GM12878 (cell line): ENCODE measurements around the gene FRMD8. TPM values are rescaled to one million over a fixed set of nuclear protein-coding genes. Genes with fewer than 3 reads are reported as not detected.

Source experiments
- ATF3 ChIP-seq: IDR thresholded peaks from 2 replicates; pipeline ENCODE4 v1.6.1; 2011; ENCODE audit warnings: low read depth, mild to moderate bottlenecking, low read length, moderate library complexity, borderline replicate concordance; ENCODE audit errors: extremely low read depth
- BCL11A ChIP-seq: IDR thresholded peaks from 2 replicates; pipeline ENCODE4 v1.6.1; 2011; ENCODE audit warnings: low read depth, low read length
- CTCF ChIP-seq, 3 experiments: IDR thresholded peaks in 2 of 3; conservative IDR thresholded peaks in 1 of 3; 2 replicates each; pipeline ENCODE4 v1.5.1; 2011; ENCODE audit warnings: low read depth in 3 of 3, low read length in 3 of 3, mild to moderate bottlenecking in 3 of 3, control low read depth in 2 of 3, moderate library complexity in 2 of 3, inconsistent platforms in 1 of 3, mixed read lengths in 1 of 3; ENCODE audit not compliant: control insufficient read depth in 2 of 3, insufficient read depth in 1 of 3; ENCODE audit errors: extremely low read depth in 1 of 3
- E2F8 ChIP-seq: fragments of 450-650 bp; IDR thresholded peaks from 2 replicates; pipeline ENCODE4 v1.6.1; 2018; ENCODE audit warnings: mild to moderate bottlenecking, low read depth, moderate library complexity; ENCODE audit not compliant: partially characterized antibody
- PAX5 ChIP-seq: IDR thresholded peaks from 2 replicates; pipeline ENCODE4 v1.6.1; 2011; ENCODE audit warnings: low read depth, low read length, borderline replicate concordance
- PBX3 ChIP-seq: IDR thresholded peaks from 2 replicates; pipeline ENCODE4 v1.6.1; 2011; ENCODE audit warnings: mild to moderate bottlenecking, low read depth, low read length, moderate library complexity; ENCODE audit not compliant: insufficient replicate concordance
- POU2F2 ChIP-seq: IDR thresholded peaks from 3 replicates; pipeline ENCODE4 v1.6.1; 2011; ENCODE audit warnings: low read depth, mild to moderate bottlenecking, low read length, borderline replicate concordance
- RAD51 ChIP-seq: fragments of 450-650 bp; IDR thresholded peaks from 2 replicates; pipeline ENCODE4 v1.6.1; 2016; ENCODE audit warnings: moderate library complexity, mild to moderate bottlenecking, inconsistent platforms
- RELB ChIP-seq: fragments of 450-650 bp; IDR thresholded peaks from 2 replicates; pipeline ENCODE4 v1.6.1; 2017; ENCODE audit warnings: low read depth, mild to moderate bottlenecking, moderate library complexity
- ZNF687 ChIP-seq: fragments of 450-650 bp; IDR thresholded peaks from 2 replicates; pipeline ENCODE4 v1.6.1; 2017; ENCODE audit warnings: mild to moderate bottlenecking, moderate library complexity
- polyA plus RNA-seq, 11 experiments: library from polyadenylated mRNA; depleted of rRNA in 4 of 11; unstranded in 6 of 11; stranded (reverse) in 5 of 11; fragments of >200 nt; fragmentation: Nextera tagmentation in 4 of 11; fragmentation: Illumina TruSeq in 1 of 11; extraction: Ambion mirVana in 4 of 11; extraction: Trizol in 1 of 11; gene quantifications; 1 replicate in 1 of 11; 2 replicates in 10 of 11; pipeline versions ENCODE4 v1.2.1 to v1.2.3, GENCODE V29; 2011 to 2016; ENCODE audit warnings: inconsistent platforms in 2 of 11, missing spikeins in 2 of 11, low read depth in 1 of 11
- total RNA-seq, 4 experiments: library from RNA; depleted of rRNA in 3 of 4; stranded (reverse); fragments of >200 nt in 3 of 4; fragmentation: Illumina TruSeq in 1 of 4; extraction: Trizol in 1 of 4; gene quantifications; 2 replicates each; pipeline versions ENCODE4 v1.2.1 to v1.2.3, GENCODE V29; 2013 to 2021

Gene FRMD8
- total and polyA plus RNA-seq, 10 of the 15 experiments (the other 5 are each of a cell fraction or from before 2014, with no cell fraction given) = 8.3 to 69.4 (median 28.0) TPM

GRCh38 chr11:65427691-65428577, 41.5 kb downstream of the FRMD8 start (continued):
- TF ChIP-seq ZNF687 = 0 out of 2 replicates have a peak, but pooled peaks have one; percentile 24
- peak; percentile 69 for TF ChIP-seq POU2F2
- peak; percentile 21; the same call in 1 of the 2 replicates for TF ChIP-seq BCL11A
- 0 out of 2 replicates have a peak, but pooled peaks have one; percentile 16 for TF ChIP-seq RELB
- TF ChIP-seq PBX3 = peak; percentile 3
- TF ChIP-seq PAX5 = peak; percentile 2; the same call in 1 of the 2 replicates
- TF ChIP-seq CTCF (IDR thresholded peaks at IDR 0.05 in 2 of 3, conservative IDR thresholded peaks at IDR 0.05 in 1 of 3; ENCODE audit: control insufficient read depth in 2 of 3, extremely low read depth in 1 of 3, insufficient read depth in 1 of 3, low read depth in 3 of 3, low read length in 3 of 3) = 0 out of 6 replicates have a peak, but pooled peaks of 1 of the 3 experiments have one; percentile 3
- no peak for TF ChIP-seq RAD51
- no peak for TF ChIP-seq ATF3
- TF ChIP-seq E2F8 = no peak
